ENCODE measurements around the gene CHRNA7. TPM values are rescaled to one million over a fixed set of nuclear protein-coding genes. Genes with fewer than 3 reads are reported as not detected.
"Not testable (repeated sequence)": the region's sequence is repeated elsewhere in the genome, so short reads cannot be mapped to it uniquely, and the experiment has no call there.

CHRNA7 gene
- total RNA-seq, 1 experiment from 2014 or later: 4.0 TPM

- not testable (repeated sequence) for DNase-seq (ENCODE audit: low spot score)
Observed at GRCh38 chr15:32180579-32180978, 150.3 kb downstream of the CHRNA7 start.

GRCh38 chr15:32193780-32194179, 163.5 kb downstream of the CHRNA7 start:
- not testable (repeated sequence) for DNase-seq (ENCODE audit: low spot score)

DNA sequence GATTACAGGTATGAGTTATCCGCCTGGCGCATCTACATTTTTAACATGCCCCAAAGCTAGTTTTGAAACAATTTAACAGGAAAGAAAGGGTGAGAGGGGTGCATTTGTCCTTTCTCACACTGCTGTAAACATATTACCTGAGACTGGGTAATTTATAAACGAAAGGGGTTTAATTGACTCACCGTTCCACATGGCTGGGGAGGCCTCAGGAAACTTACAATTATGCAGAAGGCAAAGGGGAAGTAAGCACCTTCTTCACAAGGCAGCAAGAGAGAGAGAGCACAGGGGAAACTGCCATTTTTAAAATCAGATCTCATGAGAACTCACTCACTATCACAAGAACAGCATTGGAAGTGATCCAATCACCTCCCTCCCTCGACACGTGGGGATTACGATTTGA, 165.9 kb downstream of the CHRNA7 start:
- DNase-seq (ENCODE audit: low spot score): not testable (repeated sequence)

- not testable (repeated sequence) for DNase-seq (ENCODE audit: low spot score)
Observed at GRCh38 chr15:32198938-32199337, 168.6 kb downstream of the CHRNA7 start.

- DNase-seq (ENCODE audit: low spot score): not testable (repeated sequence)
Observed at GRCh38 chr15:32209081-32209480, 178.8 kb downstream of the CHRNA7 start.

GRCh38 chr15:32218666-32219065, 188.4 kb downstream of the CHRNA7 start:
- no peak for DNase-seq (ENCODE audit: low spot score)

Other genes with a start within 250 kb of the CHRNA7 start
- 0.16 TPM in 1 of 2 replicates, not detected in the other for gene OTUD7A, start 159.8 kb upstream of the CHRNA7 start, total RNA-seq (2014; rRNA removed; shearing (Covaris generic))

All from H4 (cell line).